Mononuclear cell (primary cell): ENCODE results near the gene GRB10. TPM values are rescaled to one million over a fixed set of nuclear protein-coding genes. Genes with fewer than 3 reads are reported as not detected.
"Not testable (repeated sequence)": the region's sequence is repeated elsewhere in the genome, so short reads cannot be mapped to it uniquely, and the experiment has no call there.

ENCODE experiments used
- H3K27me3 ChIP-seq: 2 replicates; pipeline ENCODE4 v1.6.0; 2011; ENCODE audit warnings: low read length, control low read depth; ENCODE audit not compliant: insufficient read depth
- H3K4me1 ChIP-seq: 2 replicates; pipeline ENCODE4 v1.5.1; 2011; ENCODE audit warnings: mild to moderate bottlenecking, low read length, control low read depth; ENCODE audit not compliant: insufficient read depth
- H3K4me3 ChIP-seq: 2 replicates; pipeline ENCODE4 v1.5.1; 2011; ENCODE audit warnings: mild to moderate bottlenecking, low read length, moderate library complexity
- H3K9me3 ChIP-seq: 2 replicates; pipeline ENCODE4 v1.5.1; 2011; ENCODE audit warnings: low read depth, mild to moderate bottlenecking, control low read depth, low read length
- total RNA-seq: library from RNA; depleted of rRNA; stranded (reverse); fragments of >200 nt; gene quantifications from one replicate; pipeline ENCODE4 v1.2.3, GENCODE V29; 2012

Gene GRB10
- total RNA-seq, 1 donor, result 3.7 TPM

DNA sequence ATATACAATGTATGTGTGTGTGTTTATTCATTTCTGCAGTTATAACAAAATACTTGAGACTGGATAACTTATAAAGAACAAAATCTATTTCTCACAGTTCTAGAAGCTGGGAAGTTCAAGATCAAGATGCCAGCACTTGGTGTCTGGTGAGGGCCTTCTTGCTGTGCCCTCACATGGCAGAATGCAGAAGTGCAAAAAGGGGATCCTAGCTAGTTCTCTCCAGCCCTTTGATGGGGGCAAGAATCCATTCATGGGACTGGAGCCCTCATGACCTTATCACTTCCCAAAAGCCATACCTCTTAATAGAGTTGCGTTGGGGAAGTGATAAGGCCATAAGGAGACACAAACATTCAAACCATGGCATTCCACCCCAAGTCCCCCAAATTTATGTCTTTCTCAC lies 8.4 kb downstream of the GRB10 start:
- no peaks in the 10 kb centered on the region for H3K9me3 ChIP-seq
- no peaks in the 10 kb centered on the region for H3K4me1 ChIP-seq
- no peak overlapping the region for H3K4me3 ChIP-seq
- no peaks in the 10 kb centered on the region for H3K27me3 ChIP-seq

DNA sequence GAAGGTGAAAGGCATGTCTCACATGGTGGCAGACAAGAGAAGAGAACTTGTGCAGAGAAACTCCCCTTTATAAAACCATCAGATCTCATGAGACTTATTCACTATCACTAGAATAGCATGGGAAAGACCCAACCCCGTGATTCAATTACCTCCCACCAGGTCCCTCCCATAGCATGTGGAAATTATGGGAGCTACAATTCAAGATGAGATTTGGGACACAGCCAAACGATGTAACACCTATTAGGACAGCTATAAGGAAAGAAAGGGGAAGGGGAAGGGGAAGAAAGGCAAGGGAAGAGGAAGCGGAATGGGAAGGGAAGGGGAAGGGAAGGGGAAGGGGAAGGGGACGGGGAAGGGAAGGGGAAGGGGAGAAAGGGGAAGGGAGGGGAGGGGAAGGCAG lies 9.6 kb downstream of the GRB10 start:
- H3K27me3 ChIP-seq, H3K9me3 ChIP-seq, H3K4me1 ChIP-seq, H3K4me3 ChIP-seq: not testable (repeated sequence)

DNA sequence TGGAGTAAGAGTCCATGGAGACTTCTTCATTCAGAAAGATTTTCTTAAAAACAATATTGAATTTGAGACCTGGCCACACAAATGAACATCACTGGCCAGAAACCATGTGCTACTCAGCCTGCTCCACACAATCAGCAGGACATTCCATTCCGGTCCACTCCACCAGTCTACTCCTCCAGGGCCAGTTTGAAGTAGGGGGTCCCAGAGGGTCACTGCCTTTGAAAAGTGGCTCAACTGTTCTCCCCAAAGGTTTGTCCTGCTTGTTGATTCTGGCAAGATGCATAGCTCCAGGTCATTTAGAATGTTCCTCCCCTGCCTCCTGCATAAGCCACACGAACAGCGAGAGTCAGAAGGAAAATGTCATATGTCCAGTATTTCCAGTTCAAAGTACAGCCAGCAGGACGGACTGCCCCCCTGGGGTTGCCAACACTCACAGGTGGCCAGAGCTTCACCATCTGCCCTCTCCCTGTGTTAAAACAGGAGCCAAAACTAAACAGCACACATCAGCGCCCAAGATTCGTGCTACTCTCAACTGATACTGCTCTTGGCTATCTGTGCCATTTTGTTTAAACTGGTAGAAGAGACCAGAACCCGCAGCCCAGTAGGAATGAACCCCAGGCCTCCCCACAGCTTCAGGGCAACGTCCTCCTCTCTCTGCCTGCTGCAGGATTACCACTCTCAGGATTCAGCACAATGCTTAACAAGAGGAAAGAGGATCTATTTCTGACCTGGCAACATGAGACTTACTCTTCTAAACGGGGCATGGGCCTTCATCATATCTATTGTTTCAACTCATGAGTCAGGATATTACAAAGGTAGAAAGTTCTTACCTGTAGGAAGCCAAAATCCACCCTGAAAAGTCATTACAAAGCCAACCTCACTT lies 11.3 kb downstream of the GRB10 start:
- no peaks in the 10 kb centered on the region for H3K9me3 ChIP-seq
- H3K4me1 ChIP-seq, result no peaks in the 10 kb centered on the region
- H3K4me3 ChIP-seq, result no peak overlapping the region
- H3K27me3 ChIP-seq, result no peaks in the 10 kb centered on the region

DNA sequence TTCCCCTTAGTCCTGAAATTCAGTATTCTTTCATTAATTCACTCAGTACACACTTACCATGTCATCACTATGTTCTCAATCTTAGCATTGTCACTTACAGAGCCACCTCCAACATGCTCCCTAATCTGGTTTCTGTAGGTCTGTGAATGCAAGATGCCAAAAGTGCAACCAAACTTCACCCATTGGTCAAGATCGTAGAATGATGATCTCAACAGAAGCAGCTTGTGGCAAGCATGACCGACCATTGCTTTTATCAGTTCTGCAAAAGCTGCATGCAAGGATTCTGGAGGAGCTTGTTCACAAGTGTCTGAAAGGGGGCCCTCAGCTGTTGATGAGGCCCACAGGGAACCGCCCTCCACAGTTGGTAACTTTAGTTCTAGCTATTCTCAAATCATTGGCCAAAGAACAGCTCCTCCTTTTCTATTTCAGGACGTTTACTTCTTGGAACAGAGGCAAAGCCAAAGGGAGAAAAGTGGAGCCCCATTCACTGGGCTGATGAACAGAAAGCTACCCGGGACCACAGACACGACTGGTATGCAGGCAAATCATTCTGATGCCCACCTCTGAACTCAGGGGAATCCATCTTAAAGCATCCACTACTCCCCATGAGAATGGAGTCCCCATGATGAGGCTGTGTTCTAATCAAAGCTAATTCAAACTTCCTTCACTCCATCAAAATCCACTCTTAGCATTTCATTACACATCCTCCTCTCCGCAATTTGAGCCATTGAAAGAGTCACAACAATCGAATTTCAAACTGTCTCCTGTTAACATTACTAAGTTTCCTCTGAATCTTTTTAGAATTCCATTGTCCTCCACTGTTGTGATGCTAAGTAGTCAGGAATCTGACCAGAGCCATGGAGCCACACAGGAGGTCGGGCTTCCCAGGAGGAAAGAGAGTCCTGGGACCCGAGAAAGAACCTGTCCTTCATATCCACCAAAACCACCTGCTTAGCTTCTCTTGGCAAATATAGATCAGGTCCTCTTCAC lies 13.9 kb downstream of the GRB10 start:
- no peaks in the 10 kb centered on the region for H3K9me3 ChIP-seq
- no peaks in the 10 kb centered on the region for H3K4me1 ChIP-seq
- no peaks in the 10 kb centered on the region for H3K27me3 ChIP-seq
- H3K4me3 ChIP-seq, result no peak overlapping the region

DNA sequence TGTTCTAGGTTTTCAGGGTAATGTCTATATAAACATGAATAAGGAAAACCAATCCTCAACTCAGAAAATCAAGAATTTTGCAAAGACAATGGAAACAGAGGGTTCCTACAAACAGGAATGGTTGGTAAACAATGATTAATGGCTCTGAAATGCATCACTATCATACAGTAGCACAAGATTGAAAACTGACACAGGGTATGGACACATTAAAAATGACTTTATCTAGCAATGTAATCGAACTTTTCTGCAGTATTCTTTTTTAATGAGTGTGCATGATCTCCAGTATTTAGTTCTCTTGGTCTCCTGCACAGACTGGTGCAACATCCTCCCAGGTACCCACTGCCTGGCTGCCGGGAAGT lies 15.9 kb downstream of the GRB10 start:
- Histone ChIP-seq H3K4me1 (peaks cover under 1% of the 10 kb centered on the region), H3K9me3 (no peaks in the 10 kb centered on the region), H3K27me3 (no peaks in the 10 kb centered on the region), H3K4me3 (no peak overlapping the region)

DNA sequence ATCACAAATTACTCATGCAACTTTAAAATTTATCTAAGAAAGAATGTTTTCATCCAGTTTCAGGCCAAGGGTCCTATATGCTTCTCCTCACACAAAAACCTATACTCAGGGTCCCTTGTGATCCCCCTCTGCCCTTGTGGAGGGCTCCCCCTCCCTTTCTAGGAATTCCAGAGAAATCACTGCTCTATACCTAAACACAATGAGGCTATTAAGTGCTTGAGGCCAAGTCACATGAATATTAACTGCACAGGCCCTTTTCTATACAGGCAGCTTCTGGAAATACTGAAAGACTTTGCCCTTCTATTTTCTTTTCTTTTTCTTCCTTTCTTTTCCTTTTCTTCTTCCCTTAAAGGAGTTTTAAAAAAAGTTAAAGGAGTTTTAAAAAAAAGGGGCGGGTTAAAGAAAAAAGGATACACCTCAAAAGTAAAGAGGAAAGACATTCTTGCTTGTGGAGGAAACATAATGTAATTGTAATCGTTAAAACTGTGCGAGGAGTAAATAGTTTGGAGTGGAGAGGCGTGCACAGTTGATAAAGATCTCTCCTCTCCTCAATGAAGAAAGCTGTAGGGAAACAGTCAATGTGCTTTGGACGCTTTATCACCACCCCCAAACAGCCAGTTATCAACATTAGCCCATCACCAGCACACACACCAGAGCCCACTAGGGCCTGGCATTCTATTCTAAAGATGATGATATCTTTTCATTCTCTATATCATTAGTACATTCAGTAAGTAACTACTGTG lies 16.4 kb downstream of the GRB10 start:
- Histone ChIP-seq H3K27me3 (no peaks in the 10 kb centered on the region), H3K4me3 (no peak overlapping the region), H3K4me1 (peaks cover 6% of the 10 kb centered on the region), H3K9me3 (no peaks in the 10 kb centered on the region)

DNA sequence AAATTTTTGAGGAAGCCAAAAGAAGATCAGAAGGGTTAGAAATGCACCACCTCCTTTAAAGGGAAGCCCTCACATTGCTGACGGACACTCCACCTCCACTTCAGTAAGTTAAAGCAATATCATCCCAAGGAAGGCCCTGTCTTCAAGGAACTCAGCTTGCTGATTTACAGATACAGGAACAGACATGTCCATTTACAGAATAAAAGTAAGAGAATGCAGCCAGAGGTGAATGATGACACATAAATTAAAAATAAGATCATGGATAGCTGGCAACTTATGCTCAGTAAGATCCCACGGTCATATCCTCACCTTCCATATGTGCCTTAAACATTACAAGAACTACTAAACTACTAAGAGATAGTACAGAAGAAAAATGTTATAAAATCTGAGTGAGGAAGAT lies 20.4 kb downstream of the GRB10 start:
- H3K4me3 ChIP-seq, result no peak overlapping the region
- H3K4me1 ChIP-seq, result peaks cover 6% of the 10 kb centered on the region
- no peaks in the 10 kb centered on the region for H3K27me3 ChIP-seq
- no peaks in the 10 kb centered on the region for H3K9me3 ChIP-seq

DNA sequence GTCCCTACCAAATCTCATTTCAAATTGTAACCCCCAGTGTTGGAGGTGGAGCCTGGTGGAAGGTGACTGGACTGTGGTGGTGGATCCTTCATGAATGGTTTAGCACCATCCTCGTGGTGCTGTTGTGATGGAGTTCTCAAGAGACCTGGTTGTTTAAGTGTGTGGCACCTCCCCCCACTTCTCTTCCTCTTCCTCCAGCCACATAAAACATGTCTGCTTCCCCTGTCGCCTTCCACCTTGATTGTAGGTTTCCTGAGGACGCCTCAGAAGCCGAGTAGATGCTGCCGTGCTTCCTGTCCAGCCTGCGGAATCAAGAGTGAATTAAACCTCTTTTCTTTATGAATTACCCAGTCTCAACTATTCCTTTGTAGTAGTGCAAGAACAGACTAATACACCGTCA lies 21.0 kb downstream of the GRB10 start:
- Histone ChIP-seq H3K4me1 (peaks cover 6% of the 10 kb centered on the region), H3K4me3 (no peak overlapping the region), H3K27me3 (no peaks in the 10 kb centered on the region), H3K9me3 (no peaks in the 10 kb centered on the region)

DNA sequence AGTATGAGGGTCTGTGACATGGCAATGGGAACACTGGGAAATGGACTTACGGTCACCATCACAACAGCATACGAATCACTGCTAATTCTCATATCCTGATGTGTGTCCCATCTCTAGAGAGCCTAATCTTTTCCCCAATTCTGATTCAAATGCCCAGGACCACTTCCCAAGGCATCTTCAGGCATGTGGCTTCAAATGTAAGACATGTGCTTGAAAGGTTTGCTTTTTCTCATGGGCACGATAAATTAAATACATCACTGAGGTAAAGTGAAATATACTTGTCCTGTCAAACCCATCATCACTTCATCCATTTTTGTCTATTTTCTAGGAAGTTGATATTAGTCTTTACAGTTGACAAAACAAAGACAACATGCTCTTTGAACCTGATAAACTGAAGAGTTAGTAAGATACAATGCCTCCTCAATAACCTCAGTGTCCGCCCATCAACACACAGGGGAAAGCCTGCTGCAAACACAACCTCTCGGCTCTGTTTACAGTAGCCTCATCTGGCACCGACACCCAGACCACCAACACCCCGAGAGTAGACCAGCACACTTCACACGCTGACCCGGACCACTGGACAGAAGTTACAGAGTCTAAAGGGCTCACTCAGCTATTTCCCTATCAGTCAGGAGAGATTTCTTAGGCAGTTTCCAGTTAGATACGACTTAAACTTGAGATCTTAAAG lies 24.8 kb downstream of the GRB10 start:
- Histone ChIP-seq H3K27me3 (no peaks in the 10 kb centered on the region), H3K4me1 (peaks cover 6% of the 10 kb centered on the region), H3K4me3 (no peak overlapping the region), H3K9me3 (no peaks in the 10 kb centered on the region)

DNA sequence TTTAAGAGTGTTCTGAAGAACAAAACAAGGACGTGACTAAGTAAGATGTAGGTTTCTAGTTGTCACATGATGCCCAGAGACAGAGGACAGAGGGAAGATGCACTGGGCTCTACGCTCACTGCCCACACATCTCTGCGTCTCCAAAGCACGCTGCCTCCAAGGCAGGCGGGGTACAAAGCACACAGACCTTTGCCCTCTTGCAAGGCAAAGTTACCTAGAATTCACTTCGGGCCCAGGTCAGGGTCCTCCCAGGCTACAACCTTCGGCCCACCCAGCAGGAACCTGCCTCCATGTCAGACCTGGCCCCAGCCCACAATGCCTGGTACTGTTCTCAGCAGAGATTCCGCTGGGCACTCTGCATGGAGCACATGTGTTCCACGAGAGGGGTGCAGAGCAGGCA lies 26.5 kb downstream of the GRB10 start:
- H3K9me3 ChIP-seq, result no peaks in the 10 kb centered on the region
- H3K4me3 ChIP-seq, result no peak overlapping the region
- no peaks in the 10 kb centered on the region for H3K4me1 ChIP-seq
- H3K27me3 ChIP-seq, result no peaks in the 10 kb centered on the region

DNA sequence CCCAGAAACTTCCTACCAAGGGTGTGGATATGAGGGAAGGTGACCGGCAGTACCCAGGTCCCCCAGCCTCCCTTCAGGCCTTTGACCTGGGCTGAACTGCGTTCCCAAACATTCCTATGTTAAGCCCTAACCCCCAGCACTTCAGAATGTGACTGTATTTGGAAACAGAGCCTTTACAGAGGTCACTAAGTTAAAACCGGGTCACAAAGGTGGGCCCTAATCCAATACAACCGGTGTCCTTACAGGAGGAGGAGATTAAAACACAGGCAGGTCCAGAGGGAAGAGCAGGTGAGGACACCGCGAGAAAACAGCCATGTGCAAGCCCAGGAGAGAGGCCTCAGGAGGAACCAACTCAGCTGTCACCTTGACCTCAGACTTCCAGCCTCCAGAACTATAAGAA lies 28.0 kb downstream of the GRB10 start:
- no peaks in the 10 kb centered on the region for H3K9me3 ChIP-seq
- H3K27me3 ChIP-seq, result no peaks in the 10 kb centered on the region
- H3K4me3 ChIP-seq, result no peak overlapping the region
- no peaks in the 10 kb centered on the region for H3K4me1 ChIP-seq

DNA sequence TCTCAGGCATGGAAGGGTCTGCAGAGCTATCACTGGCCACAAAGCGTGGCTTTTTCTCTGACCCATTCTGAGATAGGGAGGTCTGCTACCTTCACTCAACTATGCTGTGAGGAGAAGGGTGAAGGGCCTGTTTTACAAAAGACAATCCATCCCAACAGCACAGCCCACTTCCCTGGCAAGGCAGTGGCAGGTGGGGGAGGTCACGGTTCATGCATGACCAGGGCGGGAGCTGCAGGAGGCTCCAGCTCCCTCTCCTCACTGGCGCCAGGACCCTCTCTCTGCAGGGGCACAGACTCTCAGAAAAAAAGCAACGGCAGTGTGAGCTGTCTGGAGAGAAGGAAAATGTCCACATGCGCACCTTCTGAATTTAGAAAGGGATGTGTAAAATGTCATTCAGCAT lies 28.5 kb downstream of the GRB10 start:
- no peaks in the 10 kb centered on the region for H3K27me3 ChIP-seq
- H3K9me3 ChIP-seq, result no peaks in the 10 kb centered on the region
- H3K4me1 ChIP-seq, result no peaks in the 10 kb centered on the region
- H3K4me3 ChIP-seq, result no peak overlapping the region

DNA sequence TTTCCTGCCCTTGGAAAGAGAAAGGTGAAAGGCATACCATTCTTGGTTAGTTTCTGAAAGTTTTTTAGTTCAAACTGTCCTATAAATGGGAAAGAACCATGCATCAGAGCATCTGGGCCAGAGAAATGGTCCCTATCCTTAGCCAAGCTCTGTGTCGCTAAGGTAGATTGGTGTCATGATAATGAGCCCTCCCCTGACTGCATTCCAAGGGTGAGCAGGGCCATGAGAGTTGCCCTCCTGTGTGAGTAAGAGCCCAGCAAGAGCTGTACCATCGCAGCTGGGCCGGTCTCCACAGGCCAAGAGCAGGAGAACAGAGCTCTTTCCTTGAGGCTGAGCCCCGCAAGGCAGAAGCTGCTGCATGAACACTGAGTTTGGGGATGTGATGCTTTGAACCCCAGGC lies 30.3 kb downstream of the GRB10 start:
- no peaks in the 10 kb centered on the region for H3K4me1 ChIP-seq
- no peaks in the 10 kb centered on the region for H3K9me3 ChIP-seq
- no peaks in the 10 kb centered on the region for H3K27me3 ChIP-seq

DNA sequence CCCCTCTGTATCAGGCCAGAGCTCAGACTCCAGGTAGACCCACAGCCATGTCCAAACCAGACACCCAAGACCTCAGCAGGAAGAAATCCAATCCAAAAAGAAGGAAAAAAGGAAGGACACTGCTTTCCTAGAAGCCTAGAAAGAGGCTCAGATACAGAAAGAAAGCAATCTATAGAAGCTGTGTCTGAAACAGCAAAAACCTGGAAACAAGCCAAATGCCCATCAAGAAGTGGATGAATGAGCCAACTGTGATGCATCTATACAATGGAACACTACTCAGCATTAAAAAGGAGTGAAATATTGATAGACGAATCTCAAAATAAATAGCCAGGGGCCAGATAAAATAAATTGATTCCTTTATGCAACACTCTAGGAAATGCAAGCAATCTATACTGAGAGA lies 31.6 kb downstream of the GRB10 start:
- no peaks in the 10 kb centered on the region for H3K9me3 ChIP-seq
- no peak overlapping the region for H3K4me3 ChIP-seq
- H3K27me3 ChIP-seq, result no peaks in the 10 kb centered on the region
- no peaks in the 10 kb centered on the region for H3K4me1 ChIP-seq

More for the DNA sequence above, 30.3 kb downstream of the GRB10 start:
- H3K4me3 ChIP-seq, result no peak overlapping the region
